Measurements from ENCODE around the gene KASH5. TPM values are rescaled to one million over a fixed set of nuclear protein-coding genes. Genes with fewer than 3 reads are reported as not detected.

Gene KASH5
- total and polyA plus RNA-seq, 2 of the 8 experiments (the other 6 are each of a cell fraction or from before 2014, with no cell fraction given): 0.05 to 0.19 TPM

DNA sequence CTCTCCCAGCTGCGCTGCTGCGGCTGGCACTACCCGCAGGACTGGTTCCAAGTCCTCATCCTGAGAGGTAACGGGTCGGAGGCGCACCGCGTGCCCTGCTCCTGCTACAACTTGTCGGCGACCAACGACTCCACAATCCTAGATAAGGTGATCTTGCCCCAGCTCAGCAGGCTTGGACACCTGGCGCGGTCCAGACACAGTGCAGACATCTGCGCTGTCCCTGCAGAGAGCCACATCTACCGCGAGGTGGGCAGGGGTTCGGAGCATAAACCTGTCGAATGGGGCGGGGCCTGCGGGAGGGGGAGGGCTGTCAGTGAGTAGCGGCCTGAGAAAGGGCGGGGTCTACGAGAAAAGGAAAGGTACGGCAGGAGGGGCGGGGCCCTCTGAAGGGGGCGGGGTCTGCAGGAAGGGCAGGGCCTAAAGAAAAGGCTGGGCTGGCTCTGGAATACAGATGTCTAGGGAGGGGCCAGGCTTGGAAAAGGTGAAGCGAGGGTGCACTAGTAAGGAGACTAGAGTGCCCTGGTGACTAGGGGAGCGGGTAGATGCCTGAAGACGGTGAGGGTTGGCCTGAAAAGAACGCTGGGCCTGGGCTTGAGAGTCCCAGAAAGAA is 49.3 kb upstream of the KASH5 start (continued):
- TF ChIP-seq GABPA (IDR thresholded peaks at IDR 0.05; ENCODE audit: borderline replicate concordance, insufficient read depth, low read length): no peak
- no peak for TF ChIP-seq SAP30 (IDR thresholded peaks at IDR 0.05; ENCODE audit: insufficient read depth, insufficient replicate concordance, low read length)
- TF ChIP-seq CTBP2 (IDR thresholded peaks at IDR 0.05; ENCODE audit: borderline replicate concordance, insufficient read depth, insufficient read length, low read length): no peak
- TF ChIP-seq, protein P1, sequence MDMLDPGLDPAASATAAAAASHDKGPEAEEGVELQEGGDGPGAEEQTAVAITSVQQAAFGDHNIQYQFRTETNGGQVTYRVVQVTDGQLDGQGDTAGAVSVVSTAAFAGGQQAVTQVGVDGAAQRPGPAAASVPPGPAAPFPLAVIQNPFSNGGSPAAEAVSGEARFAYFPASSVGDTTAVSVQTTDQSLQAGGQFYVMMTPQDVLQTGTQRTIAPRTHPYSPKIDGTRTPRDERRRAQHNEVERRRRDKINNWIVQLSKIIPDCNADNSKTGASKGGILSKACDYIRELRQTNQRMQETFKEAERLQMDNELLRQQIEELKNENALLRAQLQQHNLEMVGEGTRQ (IDR thresholded peaks at IDR 0.05; ENCODE audit: low read length): no peak
- no peak for TF ChIP-seq SIN3A (conservative IDR thresholded peaks at IDR 0.05 in 1 of 2, IDR thresholded peaks at IDR 0.05 in 1 of 2; ENCODE audit: low read depth in 1 of 2, low read length in 2 of 2)
- TF ChIP-seq, protein P2, sequence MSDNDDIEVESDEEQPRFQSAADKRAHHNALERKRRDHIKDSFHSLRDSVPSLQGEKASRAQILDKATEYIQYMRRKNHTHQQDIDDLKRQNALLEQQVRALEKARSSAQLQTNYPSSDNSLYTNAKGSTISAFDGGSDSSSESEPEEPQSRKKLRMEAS (IDR thresholded peaks at IDR 0.05): no peak
- TF ChIP-seq TAF7 (optimal IDR thresholded peaks at IDR 0.05; ENCODE audit: borderline replicate concordance, low read depth, low read length): peak; percentile 52
